Suppressor macrophage (primary cell): Measurements from ENCODE around the gene CC2D1A.

ENCODE experiments used
- DNase-seq, 4 experiments: peaks; one replicate each; pipeline ENCODE4 v3.0.0-alpha.2; 2020 to 2022

The CC2D1A gene

GRCh38 chr19:13937479-13938300 lies 31.7 kb downstream of the CC2D1A start:
- no peak for DNase-seq

- DNase-seq: no peak
Observed at GRCh38 chr19:13938301-13939064, 32.5 kb downstream of the CC2D1A start, which contains the start of gene PODNL1. TSS of gene PODNL1 (minus strand) at chr19:13938417. CDS start at chr19:13938181, 236 bp downstream.

DNA sequence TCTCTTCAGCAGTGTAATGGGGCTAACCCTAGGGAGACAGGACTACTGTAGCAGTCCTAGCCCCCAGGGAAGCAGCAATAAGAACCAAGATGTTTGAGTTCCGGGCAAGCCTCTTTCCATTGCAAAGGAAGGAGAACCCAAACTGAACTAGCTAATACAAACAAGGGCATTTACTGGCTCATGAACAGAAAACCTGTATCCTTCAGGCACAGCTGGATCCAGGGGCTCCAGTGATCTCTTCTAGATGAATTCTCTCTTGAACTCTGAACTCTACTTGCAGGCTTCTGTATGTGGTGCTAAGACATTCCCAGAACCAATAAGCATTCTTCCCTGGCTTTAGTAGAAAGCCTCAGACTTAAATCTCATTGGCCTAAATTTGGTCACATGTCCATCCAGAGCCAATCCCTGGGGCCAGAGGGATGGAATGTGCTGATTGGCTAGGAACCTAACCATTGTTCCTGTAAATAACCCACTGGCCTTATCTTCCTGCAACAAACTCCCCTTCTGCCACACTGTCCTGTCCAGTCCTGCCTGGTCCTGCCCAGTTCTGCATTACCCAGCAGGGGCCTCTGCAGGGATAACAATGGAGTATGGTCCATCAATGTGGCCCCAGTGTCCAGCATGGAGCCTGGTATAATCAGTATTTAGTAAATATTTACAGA lies 36.2 kb downstream of the CC2D1A start:
- no peak for DNase-seq

GRCh38 chr19:13946414-13946813 lies 40.4 kb downstream of the CC2D1A start:
- no peak for DNase-seq

- no peak for DNase-seq
Observed at GRCh38 chr19:13951043-13951442, 45.0 kb downstream of the CC2D1A start.

GRCh38 chr19:13951799-13952153 lies 45.8 kb downstream of the CC2D1A start:
- DNase-seq: no peak

DNA sequence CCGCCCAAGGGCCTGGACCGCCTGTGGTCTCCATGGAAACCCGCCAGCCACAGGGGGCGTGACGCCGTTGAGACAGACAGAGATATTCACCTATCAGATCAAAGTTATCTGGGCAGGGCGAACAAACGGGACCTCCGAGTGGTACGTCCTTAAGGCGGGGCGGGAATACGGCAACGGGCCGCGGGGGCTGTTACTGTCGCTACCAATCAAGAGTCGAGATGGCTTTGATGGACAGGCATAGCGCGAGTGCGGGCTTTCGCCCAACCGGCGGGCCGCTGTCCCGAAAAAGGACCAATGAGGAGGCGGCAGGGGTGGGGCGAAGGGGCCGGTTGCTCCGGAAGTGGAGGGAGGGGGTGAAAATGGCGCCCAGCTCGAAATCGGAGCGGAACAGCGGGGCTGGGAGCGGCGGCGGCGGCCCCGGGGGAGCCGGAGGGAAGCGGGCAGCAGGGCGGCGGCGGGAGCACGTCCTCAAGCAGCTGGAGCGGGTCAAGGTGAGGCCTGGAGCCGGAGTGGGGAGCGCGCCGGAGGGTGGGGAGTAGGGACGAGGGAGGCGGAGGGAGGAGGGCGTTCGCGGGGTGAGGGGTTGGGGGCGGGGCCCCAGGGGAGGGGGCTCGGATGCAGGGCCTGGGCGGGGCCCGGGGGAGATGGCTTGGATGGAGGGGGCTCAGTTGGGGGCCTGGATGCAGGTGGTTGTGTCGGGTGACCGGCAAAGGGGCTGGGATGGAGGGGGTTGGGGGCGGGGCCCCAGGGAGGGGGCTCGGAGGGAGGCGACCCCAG lies 46.3 kb downstream of the CC2D1A start, which contains the start of gene DCAF15:
Gene DCAF15 (plus strand): TSS at position 356 of the 777 bp plus-strand sequence. CDS start 4 bp downstream, at position 360.
- DNase-seq: peak; percentile 100

DNA sequence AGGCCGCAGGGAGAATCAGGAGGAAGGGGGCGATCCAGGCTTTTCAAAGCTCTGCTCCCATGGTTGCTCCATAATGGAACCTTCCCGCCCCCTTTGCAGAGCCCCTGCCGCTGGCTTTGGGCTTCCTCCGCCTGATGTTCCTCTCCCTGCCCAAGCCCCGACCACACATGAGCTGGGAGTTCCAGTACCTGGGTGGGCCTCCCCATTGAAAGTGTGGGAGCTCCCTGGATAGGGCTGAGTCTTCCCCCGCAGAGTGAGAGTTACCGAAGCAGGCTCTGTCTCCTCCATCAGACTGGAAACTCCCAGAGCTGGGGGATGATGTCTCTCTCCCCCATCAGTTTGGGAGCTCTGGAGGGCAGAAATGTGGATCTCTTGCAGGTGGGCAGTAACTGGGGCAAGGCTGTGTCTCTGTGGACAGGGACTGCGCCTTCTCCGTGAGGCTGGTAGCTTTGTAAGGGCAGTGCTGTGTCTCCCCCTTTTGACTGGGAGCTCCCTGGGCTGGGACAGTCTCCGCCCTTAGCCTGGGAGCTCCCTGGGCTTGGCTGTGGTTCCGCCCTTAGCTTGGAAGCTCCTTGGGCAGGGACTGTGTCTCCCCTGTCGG lies 47.0 kb downstream of the CC2D1A start:
- DNase-seq: peak; percentile 39 to 67 (median 48)

DNA sequence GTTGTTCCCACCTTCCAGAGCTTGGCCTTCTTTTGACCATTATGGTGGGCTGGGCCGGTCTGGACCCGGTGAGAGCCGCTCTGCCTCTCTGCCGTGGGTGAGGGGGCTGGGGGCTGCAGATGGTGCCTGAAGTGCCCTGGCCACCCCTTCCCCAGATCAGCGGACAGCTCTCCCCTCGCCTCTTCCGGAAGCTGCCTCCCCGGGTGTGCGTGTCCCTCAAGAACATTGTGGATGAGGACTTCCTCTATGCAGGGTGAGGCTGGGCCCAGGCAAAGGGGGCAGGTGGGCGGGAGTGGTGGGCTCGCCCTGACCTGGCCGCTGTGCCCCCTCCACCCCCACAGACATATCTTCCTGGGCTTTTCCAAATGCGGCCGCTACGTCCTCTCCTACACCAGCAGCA lies 48.2 kb downstream of the CC2D1A start:
- DNase-seq: no peak

DNA sequence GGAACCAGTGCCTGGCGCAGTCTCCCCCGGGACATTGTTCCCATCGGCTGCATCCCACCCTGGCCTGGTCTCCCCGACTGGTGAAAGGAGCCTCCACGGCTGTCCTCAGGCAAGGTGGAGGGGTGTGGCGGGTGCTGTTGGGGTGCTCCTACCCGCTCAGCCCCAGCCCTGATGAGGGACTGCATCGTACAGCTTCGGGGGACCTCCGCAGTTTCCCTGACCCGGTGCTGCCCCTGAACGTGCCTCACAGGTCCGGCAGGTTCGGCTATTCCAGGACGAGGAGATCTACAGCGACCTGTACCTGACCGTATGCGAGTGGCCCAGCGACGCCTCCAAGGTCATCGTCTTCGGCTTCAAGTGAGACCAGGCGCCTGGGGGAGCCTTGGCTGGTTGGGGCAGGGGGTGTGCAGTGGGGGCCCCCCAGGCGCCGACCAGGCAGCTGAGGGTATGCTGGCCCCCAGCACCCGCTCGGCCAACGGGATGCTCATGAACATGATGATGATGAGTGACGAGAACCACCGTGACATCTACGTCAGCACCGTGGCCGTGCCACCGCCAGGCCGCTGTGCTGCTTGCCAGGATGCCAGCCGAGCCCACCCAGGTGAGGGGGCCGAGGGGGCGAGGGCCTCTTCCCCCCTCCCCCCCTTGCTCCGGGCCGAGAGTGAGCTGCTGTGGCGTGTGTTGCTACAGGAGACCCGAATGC lies 49.8 kb downstream of the CC2D1A start:
- no peak for DNase-seq

DNA sequence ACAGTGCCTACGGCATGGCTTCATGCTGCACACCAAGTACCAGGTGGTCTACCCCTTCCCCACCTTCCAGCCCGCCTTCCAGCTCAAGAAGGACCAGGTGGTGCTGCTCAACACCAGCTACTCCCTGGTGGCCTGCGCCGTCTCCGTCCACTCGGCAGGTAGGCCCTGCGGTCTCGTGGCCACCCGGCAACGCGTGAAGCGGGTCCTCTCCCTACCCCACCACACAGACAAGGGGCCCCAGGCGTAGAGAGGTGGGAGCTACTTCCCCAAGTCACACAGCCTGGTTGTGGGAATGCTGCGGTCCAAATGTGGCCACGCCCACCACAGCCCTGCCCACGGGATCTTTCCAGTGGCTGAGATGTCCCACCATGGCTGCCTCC lies 50.4 kb downstream of the CC2D1A start:
- no peak for DNase-seq

DNA sequence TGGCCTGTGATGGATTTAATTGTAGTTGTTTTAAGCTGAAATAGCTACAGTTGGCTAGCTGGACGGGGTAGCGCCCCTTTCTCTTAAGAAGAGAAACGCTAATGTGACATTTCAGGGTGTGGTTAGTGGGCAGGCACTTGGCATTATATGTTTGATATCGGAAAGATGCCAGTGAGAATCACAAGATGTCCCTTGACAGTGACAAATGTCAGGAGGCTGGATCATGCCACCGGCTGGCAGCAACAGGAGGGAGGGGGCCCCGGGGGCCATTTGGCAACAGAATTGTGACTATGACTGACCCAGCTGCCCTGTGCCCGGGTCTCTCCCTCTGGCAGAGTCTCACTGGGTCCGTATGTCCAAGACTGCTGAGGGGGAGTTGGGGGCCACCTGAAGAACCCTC lies 51.0 kb downstream of the CC2D1A start:
- DNase-seq: no peak

GRCh38 chr19:13958043-13958442 lies 52.0 kb downstream of the CC2D1A start:
- DNase-seq: no peak

DNA sequence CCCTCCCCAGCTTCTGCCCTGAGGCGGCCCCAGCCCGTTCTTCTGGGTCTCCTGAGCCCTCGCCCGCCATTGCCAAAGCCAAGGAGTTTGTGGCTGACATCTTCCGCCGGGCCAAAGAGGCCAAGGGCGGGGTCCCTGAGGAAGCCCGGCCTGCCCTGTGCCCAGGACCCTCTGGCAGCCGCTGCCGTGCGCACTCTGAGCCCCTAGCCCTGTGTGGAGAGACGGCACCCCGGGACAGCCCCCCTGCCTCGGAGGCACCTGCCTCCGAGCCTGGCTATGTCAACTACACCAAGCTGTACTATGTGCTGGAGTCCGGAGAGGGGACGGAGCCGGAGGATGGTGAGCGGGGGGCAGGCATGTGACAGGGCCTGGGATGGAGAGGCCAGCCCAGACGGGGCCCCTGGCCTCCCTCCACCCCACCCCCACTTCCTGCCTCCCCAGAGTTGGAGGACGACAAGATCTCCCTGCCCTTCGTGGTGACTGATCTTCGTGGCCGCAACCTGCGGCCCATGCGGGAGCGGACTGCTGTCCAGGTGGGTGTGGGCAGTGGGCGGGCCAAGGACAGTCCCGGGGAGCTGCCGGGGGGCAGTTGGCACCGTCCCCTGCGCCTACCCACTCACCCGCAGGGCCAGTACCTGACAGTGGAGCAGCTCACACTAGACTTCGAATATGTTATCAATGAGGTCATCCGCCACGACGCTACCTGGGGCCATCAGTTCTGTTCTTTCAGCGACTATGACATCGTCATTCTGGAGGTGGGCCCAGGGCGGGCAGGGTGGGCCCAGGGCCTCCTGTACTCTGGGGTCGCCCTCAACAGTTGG lies 53.4 kb downstream of the CC2D1A start:
- no peak for DNase-seq

GRCh38 chr19:13959962-13960862 lies 54.2 kb downstream of the CC2D1A start:
- DNase-seq: peak in 3 of 4 experiments; percentile 15 to 47 (median 31)

- DNase-seq: no peak
Observed at GRCh38 chr19:13960863-13961784, 55.1 kb downstream of the CC2D1A start.

DNA sequence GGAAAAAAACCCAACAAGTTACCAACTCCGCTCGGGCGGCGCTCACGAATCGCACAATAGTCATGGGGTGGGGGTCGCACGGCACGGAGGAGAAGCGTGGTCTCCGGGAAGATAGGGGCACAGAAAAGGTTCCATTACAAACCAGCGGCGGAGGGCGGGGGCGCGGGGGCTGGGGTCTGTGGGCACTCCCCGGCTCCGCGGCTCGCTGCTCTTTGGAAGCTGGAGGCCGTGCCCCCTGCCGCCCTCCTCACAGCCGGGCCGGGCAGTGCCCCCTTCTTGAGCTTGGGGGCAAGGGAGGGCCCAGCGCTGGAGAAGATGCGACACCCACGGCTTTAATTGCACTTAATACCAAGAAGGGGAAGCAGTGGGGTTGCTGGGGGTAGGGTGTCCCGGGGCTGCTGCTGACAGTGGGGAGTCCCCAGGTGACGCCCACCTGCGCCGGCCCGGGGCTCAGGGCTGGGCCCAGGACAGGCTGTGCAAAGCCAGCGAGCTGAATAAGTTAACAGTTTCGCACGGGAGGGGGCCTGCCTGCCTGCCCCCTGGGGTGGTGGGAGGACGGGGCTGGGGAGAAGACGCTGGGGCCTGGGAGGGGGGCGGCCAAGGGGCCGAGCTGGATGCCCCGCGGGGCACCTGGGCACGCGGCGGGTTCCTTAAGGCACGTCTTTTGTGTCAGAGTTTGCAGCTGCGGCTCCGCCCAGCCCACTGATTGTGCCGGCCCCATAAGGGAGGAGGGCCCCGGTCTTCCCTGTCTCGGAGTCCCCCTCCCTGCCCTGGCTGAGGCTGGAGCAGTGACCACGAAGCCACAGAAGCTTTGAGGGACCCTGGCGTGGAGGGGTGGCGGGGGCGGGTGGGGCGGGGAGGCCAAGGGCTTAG lies 56.1 kb downstream of the CC2D1A start:
- no peak for DNase-seq
